ENCODE data around the gene NR6A1. TPM values are rescaled to one million over a fixed set of nuclear protein-coding genes. Genes with fewer than 3 reads are reported as not detected.

The NR6A1 gene
- total RNA-seq, 1 experiment from 2014 or later = 99.3 TPM

- Histone ChIP-seq H3K14ac (ENCODE audit: insufficient read depth, low read length) (no peak overlapping the region), H3K18ac (ENCODE audit: insufficient read length, low read depth, low read length) (no peak overlapping the region), H2BK120ac (ENCODE audit: low read depth, low read length, poor library complexity, severe bottlenecking) (no peak overlapping the region), H3K27ac (ENCODE audit: insufficient read length, low read depth, low read length) (no peak overlapping the region), H3K23ac (ENCODE audit: insufficient read length, low read depth, low read length) (no peak overlapping the region), H4K5ac (ENCODE audit: insufficient read length, low read depth, low read length) (no peak overlapping the region), H3K27me3 (ENCODE audit: insufficient read depth, low read length) (no peaks in the 10 kb centered on the region), H3K9me3 (ENCODE audit: control insufficient read depth, low read depth, low read length) (no peaks in the 10 kb centered on the region), H3K79me2 (ENCODE audit: insufficient read depth, low read length) (no peaks in the 10 kb centered on the region), H3K4me1 (ENCODE audit: insufficient read depth, low read length) (no peaks in the 10 kb centered on the region), H3K79me1 (ENCODE audit: insufficient read depth, low read depth, low read length, poor library complexity, severe bottlenecking) (no peaks in the 10 kb centered on the region), H2AFZ (ENCODE audit: low read length) (no peak overlapping the region), H3K56ac (ENCODE audit: insufficient read length, low read depth, low read length) (no peak overlapping the region), H3K4me2 (ENCODE audit: insufficient read depth, insufficient read length, low read length) (no peak overlapping the region), H2AK5ac (ENCODE audit: insufficient read length, low read length) (no peak overlapping the region), H3T11ph (ENCODE audit: low read length) (no peak overlapping the region), H4K8ac (replicated peaks; ENCODE audit: insufficient read length, low read depth, low read length) (no peak overlapping the region), H2BK12ac (ENCODE audit: insufficient read length, low read depth, low read length) (no peak overlapping the region), H3K23me2 (ENCODE audit: insufficient read length, low read depth, low read length, poor library complexity, severe bottlenecking) (no peaks in the 10 kb centered on the region), H2BK5ac (ENCODE audit: insufficient read length, low read length) (no peak overlapping the region), H4K20me1 (ENCODE audit: control insufficient read depth, insufficient read depth, insufficient read length) (no peaks in the 10 kb centered on the region), H2BK15ac (ENCODE audit: low read depth, low read length) (no peak overlapping the region), H3K9ac (ENCODE audit: extremely low read depth, insufficient read length, low read length) (no peak overlapping the region), H4K91ac (ENCODE audit: insufficient read length, low read depth, low read length) (no peak overlapping the region), H3K4ac (ENCODE audit: low read depth, low read length) (no peak overlapping the region), H2BK20ac (ENCODE audit: low read depth, low read length, poor library complexity, severe bottlenecking) (no peak overlapping the region)
- H3K4me3 Mint-ChIP-seq = no peak overlapping the region
- H3K27me3 Mint-ChIP-seq (ENCODE audit: low read depth) = peaks cover 16% of the 10 kb centered on the region
- H3K36me3 Mint-ChIP-seq (ENCODE audit: insufficient read depth in 1 of 3, low read depth in 3 of 3) = no peaks in the 10 kb centered on the region
- TF ChIP-seq CTCF (conservative IDR thresholded peaks at IDR 0.05) = no peak
- H3K9me3 Mint-ChIP-seq = no peaks in the 10 kb centered on the region
- H3K27ac Mint-ChIP-seq = no peak overlapping the region
- DNase-seq = no peak
- H3K4me1 Mint-ChIP-seq = peaks cover 0 to 12% of the 10 kb centered on the region in 2 experiments; a peak in 2 of 4 replicates
- no CpG with 5 or more reads among the region's 9 CpGs for WGBS (ENCODE audit: extremely low coverage, insufficient read length, low lambda C conversion rate)
These were observed 299.4 kb downstream of the NR6A1 start for GRCh38 chr9:124471761-124472160.

Data from H9 (cell line).